HG02610 (cell line): Measurements from ENCODE around the gene RAB7B.

Experiments
- ATAC-seq: cut with Tn5 transposase; IDR thresholded peaks from one replicate; pipeline ENCODE4 v1.9.1; 2021; ENCODE audit warnings: mild to moderate bottlenecking, moderate library complexity; ENCODE audit not compliant: unreplicated experiment

RAB7B gene

GRCh38 chr1:205950826-205951549, 52.2 kb downstream of the RAB7B start:
- no peak for ATAC-seq

- ATAC-seq: no peak
These were observed 52.9 kb downstream of the RAB7B start for GRCh38 chr1:205950280-205950679.

GRCh38 chr1:205949753-205950152, 53.4 kb downstream of the RAB7B start:
- no peak for ATAC-seq

GRCh38 chr1:205948886-205949285, 54.3 kb downstream of the RAB7B start:
- no peak for ATAC-seq

GRCh38 chr1:205948039-205948438, 55.2 kb downstream of the RAB7B start:
- ATAC-seq: no peak

- ATAC-seq: no peak
These were observed 56.2 kb downstream of the RAB7B start for GRCh38 chr1:205947024-205947423.

GRCh38 chr1:205945069-205945468, 58.1 kb downstream of the RAB7B start:
- ATAC-seq: no peak

GRCh38 chr1:205944525-205944924, 58.7 kb downstream of the RAB7B start:
- ATAC-seq: no peak

GRCh38 chr1:205943245-205943644, 60.0 kb downstream of the RAB7B start, which contains the start of gene SLC26A9:
TSS of gene SLC26A9 (minus strand) at chr1:205943456. CDS start at chr1:205935820, 7,636 bp downstream.
- no peak for ATAC-seq

- ATAC-seq: no peak
These were observed 60.5 kb downstream of the RAB7B start for GRCh38 chr1:205942631-205943159.

GRCh38 chr1:205940710-205941109, 62.5 kb downstream of the RAB7B start:
- ATAC-seq: no peak

- ATAC-seq: no peak
These were observed 63.4 kb downstream of the RAB7B start for GRCh38 chr1:205939690-205940330.

- no peak for ATAC-seq
These were observed 64.5 kb downstream of the RAB7B start for GRCh38 chr1:205938682-205939081.

GRCh38 chr1:205936846-205937586, 66.2 kb downstream of the RAB7B start:
- ATAC-seq: no peak

GRCh38 chr1:205936311-205936710, 66.9 kb downstream of the RAB7B start:
- ATAC-seq: no peak

GRCh38 chr1:205935869-205936268, 67.3 kb downstream of the RAB7B start:
- no peak for ATAC-seq

- ATAC-seq: no peak
These were observed 68.4 kb downstream of the RAB7B start for GRCh38 chr1:205934788-205935187.

- no peak for ATAC-seq
These were observed 69.2 kb downstream of the RAB7B start for GRCh38 chr1:205933671-205934618.

GRCh38 chr1:205932776-205933175, 70.4 kb downstream of the RAB7B start:
- no peak for ATAC-seq

- ATAC-seq: no peak
These were observed 72.4 kb downstream of the RAB7B start for GRCh38 chr1:205930799-205931281.
